ENCODE results near the gene ELOVL7. TPM values are rescaled to one million over a fixed set of nuclear protein-coding genes. Genes with fewer than 3 reads are reported as not detected.

The ELOVL7 gene
- total and polyA plus RNA-seq, 2 experiments from 2014 or later: 15.2 to 41.8 TPM

DNA sequence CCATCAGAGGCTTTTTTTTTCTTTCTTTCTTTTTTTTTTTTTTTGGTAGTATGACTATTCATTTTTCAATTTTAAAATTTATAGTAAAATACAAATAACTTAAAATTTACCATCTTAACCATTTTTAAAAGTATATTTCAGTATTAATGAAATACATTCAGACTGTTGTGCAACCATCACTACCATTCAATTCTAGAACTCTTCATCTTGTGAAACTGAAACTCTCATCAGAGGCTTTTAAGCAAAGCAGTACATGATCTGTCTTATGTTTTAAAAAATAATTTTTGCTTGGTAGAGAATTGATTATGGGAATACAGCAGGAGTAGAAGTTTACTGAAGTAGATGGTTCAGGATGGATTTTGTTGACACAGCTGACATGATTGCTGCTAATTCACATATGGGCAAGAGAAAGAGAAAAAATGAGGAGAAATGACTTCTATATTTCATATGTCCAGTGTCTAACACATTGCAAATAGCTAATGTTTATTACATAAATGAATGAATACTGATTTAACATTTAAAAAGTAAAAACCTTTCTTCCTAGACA lies 13.4 kb downstream of the ELOVL7 start:
- Histone ChIP-seq H3K27ac (no peak overlapping the region), H3K79me2 (peaks cover 7% of the 10 kb centered on the region), H3K27me3 (no peaks in the 10 kb centered on the region), H3K36me3 (replicated peaks; ENCODE audit: insufficient read depth, low read depth) (no peaks in the 10 kb centered on the region), H3K9me3 (ENCODE audit: low read depth) (no peaks in the 10 kb centered on the region), H3K4me3 (no peak overlapping the region), H3K9me2 (replicated peaks; ENCODE audit: insufficient read depth) (no peaks in the 10 kb centered on the region), H4K20me1 (ENCODE audit: insufficient read depth, poor library complexity, severe bottlenecking) (no peaks in the 10 kb centered on the region), H3K4me2 (no peak overlapping the region), H3K4me1 (ENCODE audit: insufficient read depth) (no peaks in the 10 kb centered on the region), H2AFZ (no peak overlapping the region)
- no peak for DNase-seq (ENCODE audit: low spot score)
- TF ChIP-seq EZH2 (IDR thresholded peaks at IDR 0.05; ENCODE audit: borderline replicate concordance) (no peak), EZH2phosphoT487 (IDR thresholded peaks at IDR 0.05; ENCODE audit: low read depth, severe bottlenecking, unreplicated experiment) (no peak)
- TF ChIP-seq, protein P1, sequence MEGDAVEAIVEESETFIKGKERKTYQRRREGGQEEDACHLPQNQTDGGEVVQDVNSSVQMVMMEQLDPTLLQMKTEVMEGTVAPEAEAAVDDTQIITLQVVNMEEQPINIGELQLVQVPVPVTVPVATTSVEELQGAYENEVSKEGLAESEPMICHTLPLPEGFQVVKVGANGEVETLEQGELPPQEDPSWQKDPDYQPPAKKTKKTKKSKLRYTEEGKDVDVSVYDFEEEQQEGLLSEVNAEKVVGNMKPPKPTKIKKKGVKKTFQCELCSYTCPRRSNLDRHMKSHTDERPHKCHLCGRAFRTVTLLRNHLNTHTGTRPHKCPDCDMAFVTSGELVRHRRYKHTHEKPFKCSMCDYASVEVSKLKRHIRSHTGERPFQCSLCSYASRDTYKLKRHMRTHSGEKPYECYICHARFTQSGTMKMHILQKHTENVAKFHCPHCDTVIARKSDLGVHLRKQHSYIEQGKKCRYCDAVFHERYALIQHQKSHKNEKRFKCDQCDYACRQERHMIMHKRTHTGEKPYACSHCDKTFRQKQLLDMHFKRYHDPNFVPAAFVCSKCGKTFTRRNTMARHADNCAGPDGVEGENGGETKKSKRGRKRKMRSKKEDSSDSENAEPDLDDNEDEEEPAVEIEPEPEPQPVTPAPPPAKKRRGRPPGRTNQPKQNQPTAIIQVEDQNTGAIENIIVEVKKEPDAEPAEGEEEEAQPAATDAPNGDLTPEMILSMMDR (IDR thresholded peaks at IDR 0.05; ENCODE audit: poor library complexity): no peak

GRCh38 chr5:60829490-60830266 lies 14.4 kb downstream of the ELOVL7 start:
- 82% methylated on average over 2 of the region's 2 CpGs for WGBS (ENCODE audit: low lambda C conversion rate, missing lambda C conversion rate)
- Histone ChIP-seq H3K27me3 (no peaks in the 10 kb centered on the region), H3K79me2 (peaks cover 12% of the 10 kb centered on the region), H3K4me1 (ENCODE audit: insufficient read depth) (no peaks in the 10 kb centered on the region), H3K27ac (no peak overlapping the region), H3K36me3 (replicated peaks; ENCODE audit: insufficient read depth, low read depth) (no peaks in the 10 kb centered on the region), H3K4me3 (no peak overlapping the region), H3K9me2 (replicated peaks; ENCODE audit: insufficient read depth) (no peaks in the 10 kb centered on the region), H4K20me1 (ENCODE audit: insufficient read depth, poor library complexity, severe bottlenecking) (no peaks in the 10 kb centered on the region), H3K4me2 (no peak overlapping the region), H3K9me3 (ENCODE audit: low read depth) (no peaks in the 10 kb centered on the region), H2AFZ (no peak overlapping the region)
- TF ChIP-seq EZH2phosphoT487 (IDR thresholded peaks at IDR 0.05; ENCODE audit: low read depth, severe bottlenecking, unreplicated experiment): no peak
- TF ChIP-seq, protein P1 (IDR thresholded peaks at IDR 0.05; ENCODE audit: poor library complexity): no peak
- TF ChIP-seq EZH2 (IDR thresholded peaks at IDR 0.05; ENCODE audit: borderline replicate concordance): no peak
- DNase-seq (ENCODE audit: low spot score): no peak

- Histone ChIP-seq H4K20me1 (ENCODE audit: insufficient read depth, poor library complexity, severe bottlenecking) (no peaks in the 10 kb centered on the region), H3K27ac (no peak overlapping the region), H3K4me3 (no peak overlapping the region), H3K9me3 (ENCODE audit: low read depth) (no peaks in the 10 kb centered on the region), H2AFZ (no peak overlapping the region), H3K4me2 (no peak overlapping the region), H3K9me2 (replicated peaks; ENCODE audit: insufficient read depth) (no peaks in the 10 kb centered on the region), H3K4me1 (ENCODE audit: insufficient read depth) (no peaks in the 10 kb centered on the region), H3K79me2 (peaks cover 12% of the 10 kb centered on the region), H3K36me3 (replicated peaks; ENCODE audit: insufficient read depth, low read depth) (no peaks in the 10 kb centered on the region), H3K27me3 (no peaks in the 10 kb centered on the region)
- TF ChIP-seq, protein P1 (IDR thresholded peaks at IDR 0.05; ENCODE audit: poor library complexity): no peak
- TF ChIP-seq EZH2 (IDR thresholded peaks at IDR 0.05; ENCODE audit: borderline replicate concordance) (no peak), EZH2phosphoT487 (IDR thresholded peaks at IDR 0.05; ENCODE audit: low read depth, severe bottlenecking, unreplicated experiment) (no peak)
- WGBS (ENCODE audit: low lambda C conversion rate, missing lambda C conversion rate): 95% methylated on average over 1 of the region's 1 CpG
- DNase-seq (ENCODE audit: low spot score): no peak
These were observed 16.9 kb downstream of the ELOVL7 start for GRCh38 chr5:60827201-60827600.

Data from hepatocyte (in vitro differentiated cells).